ENCODE results near the gene CTSF. TPM values are rescaled to one million over a fixed set of nuclear protein-coding genes. Genes with fewer than 3 reads are reported as not detected.
"Not testable (repeated sequence)": the region's sequence is repeated elsewhere in the genome, so short reads cannot be mapped to it uniquely, and the experiment has no call there.

The CTSF gene
- total and polyA plus RNA-seq, 2 of the 8 experiments (the other 6 are each of a cell fraction or from before 2014, with no cell fraction given) = 0.58 to 2.3 TPM

DNA sequence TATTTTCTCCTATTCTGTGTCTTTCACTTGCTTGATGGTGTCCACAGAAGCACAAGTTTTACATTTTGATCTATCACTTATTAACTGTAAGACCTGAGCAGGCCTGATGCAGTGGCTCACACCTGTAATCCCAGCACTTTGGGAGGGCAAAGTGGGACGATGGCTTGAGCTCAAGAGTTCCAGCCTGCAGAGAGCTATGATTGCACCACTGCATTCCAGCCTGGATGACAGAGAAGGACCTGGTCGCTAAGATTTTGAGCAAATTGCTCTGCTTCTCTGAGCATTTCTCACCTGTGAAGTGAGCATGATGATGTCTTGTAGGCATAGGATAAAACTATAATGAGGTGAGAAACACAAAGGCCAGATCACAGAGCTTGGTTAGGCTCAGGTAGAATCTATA, 17.7 kb upstream of the CTSF start (continued):
- TF ChIP-seq, protein P1, sequence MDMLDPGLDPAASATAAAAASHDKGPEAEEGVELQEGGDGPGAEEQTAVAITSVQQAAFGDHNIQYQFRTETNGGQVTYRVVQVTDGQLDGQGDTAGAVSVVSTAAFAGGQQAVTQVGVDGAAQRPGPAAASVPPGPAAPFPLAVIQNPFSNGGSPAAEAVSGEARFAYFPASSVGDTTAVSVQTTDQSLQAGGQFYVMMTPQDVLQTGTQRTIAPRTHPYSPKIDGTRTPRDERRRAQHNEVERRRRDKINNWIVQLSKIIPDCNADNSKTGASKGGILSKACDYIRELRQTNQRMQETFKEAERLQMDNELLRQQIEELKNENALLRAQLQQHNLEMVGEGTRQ (IDR thresholded peaks at IDR 0.05; ENCODE audit: low read length) = no peak

DNA sequence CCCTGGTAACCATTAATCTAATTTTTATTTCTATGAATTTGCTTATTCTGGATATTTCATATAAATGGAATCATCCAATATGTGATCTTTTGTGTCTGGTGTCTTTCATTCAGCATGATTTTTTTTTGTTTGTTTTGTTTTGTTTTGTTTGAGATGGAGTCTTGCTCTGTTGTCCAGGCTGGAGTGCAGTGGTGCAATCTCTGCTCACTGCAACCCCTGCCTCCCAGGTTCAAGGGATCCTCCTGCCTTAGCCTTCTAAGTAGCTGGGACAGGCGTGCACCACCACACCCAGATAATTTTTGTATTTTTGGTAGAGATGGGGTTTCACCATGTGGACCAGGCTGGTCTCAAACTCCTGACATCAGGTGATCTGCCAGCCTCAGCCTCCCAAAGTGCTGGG, 17.0 kb upstream of the CTSF start:
- POLR2A ChIA-PET (ENCODE audit: partially characterized antibody) = interaction anchor here (6.8 kb wide), 1 partner anchor 17 kb away, joined by 51 read pairs; the partner anchor contains the start of gene CTSF
- not testable (repeated sequence) for H3K56ac ChIP-seq (replicated peaks; ENCODE audit: insufficient read length, low read depth, low read length); H3K23me2 ChIP-seq (ENCODE audit: low read depth, low read length); H2BK120ac ChIP-seq (replicated peaks; ENCODE audit: low read depth, low read length); H3K4me3 ChIP-seq (ENCODE audit: extremely low read depth in 1 of 4, insufficient read depth in 2 of 4, low read depth in 3 of 4, low read length in 4 of 4); H4K8ac ChIP-seq (ENCODE audit: extremely low read depth, insufficient read depth, low read length); H3K18ac ChIP-seq (ENCODE audit: extremely low read depth, low read length); H2BK15ac ChIP-seq (ENCODE audit: low read length); H3K36me3 ChIP-seq (ENCODE audit: control insufficient read depth in 2 of 4, insufficient read depth in 4 of 4, low read length in 3 of 4); H3K79me1 ChIP-seq (ENCODE audit: low read depth, low read length); H3K27ac ChIP-seq (ENCODE audit: low read depth, low read length); H4K5ac ChIP-seq (ENCODE audit: insufficient read length, low read depth, low read length); H3K4me1 ChIP-seq (replicated peaks in 1 of 4; ENCODE audit: control insufficient read depth in 3 of 4, insufficient read depth in 4 of 4, low read length in 3 of 4); H4K20me1 ChIP-seq (replicated peaks in 1 of 2; ENCODE audit: control insufficient read depth in 1 of 2, insufficient read depth in 2 of 2, low read length in 2 of 2); H2BK20ac ChIP-seq (ENCODE audit: low read length); H3K4me2 ChIP-seq (ENCODE audit: insufficient read depth in 1 of 2, low read depth in 2 of 2, low read length in 2 of 2); DNase-seq (ENCODE audit: low read depth in 1 of 2, low spot score in 2 of 2); H2AFZ ChIP-seq (ENCODE audit: low read length); H3K27me3 ChIP-seq (replicated peaks in 1 of 4; ENCODE audit: control insufficient read depth in 3 of 4, extremely low read depth in 1 of 4, insufficient read depth in 3 of 4, low read length in 3 of 4); H4K91ac ChIP-seq (replicated peaks; ENCODE audit: insufficient read length, low read length); H2BK5ac ChIP-seq (ENCODE audit: low read depth, low read length); H3K14ac ChIP-seq (ENCODE audit: insufficient read length); H2AK5ac ChIP-seq (ENCODE audit: low read depth, low read length); H3K9ac ChIP-seq (replicated peaks in 1 of 4; ENCODE audit: extremely low read depth in 1 of 4, low read depth in 3 of 4, low read length in 3 of 4); FAIRE-seq; H2BK12ac ChIP-seq (ENCODE audit: low read depth, low read length); H3K79me2 ChIP-seq (ENCODE audit: control insufficient read depth in 1 of 2, insufficient read depth in 2 of 2, low read length in 2 of 2); H3K4ac ChIP-seq (replicated peaks; ENCODE audit: insufficient read length, low read depth, low read length); H3K23ac ChIP-seq (ENCODE audit: insufficient read length)
- peaks cover 5 to 10% of the 10 kb centered on the region in 2 experiments; a peak in 2 of 4 replicates for H3K9me3 ChIP-seq (ENCODE audit: insufficient read depth in 2 of 2, low read depth in 1 of 2, low read length in 1 of 2)
- CTCF ChIA-PET (ENCODE audit: partially characterized antibody) = interaction anchor here (1.2 kb wide), 1 partner anchor 38 kb away, joined by 5 read pairs; no protein-coding TSS in a partner anchor
- WGBS, 2 experiments (ENCODE audit: extremely low coverage in 1 of 2, insufficient coverage in 1 of 2, insufficient read length in 1 of 2, insufficient replicate concordance in 2 of 2, low coverage in 1 of 2, low lambda C conversion rate in 2 of 2, missing lambda C conversion rate in 1 of 2) = 94% methylated on average over 1 of the region's 1 CpG; no CpG with 5 or more reads in 1 of the 2 experiments

Measured in H1 (cell line).